ENCODE results near the gene SCGB2B2. TPM values are rescaled to one million over a fixed set of nuclear protein-coding genes. Genes with fewer than 3 reads are reported as not detected.

SCGB2B2 gene
- total and polyA plus RNA-seq, 4 donors, result 0.21 to 1.1 (median 0.69) TPM

DNA sequence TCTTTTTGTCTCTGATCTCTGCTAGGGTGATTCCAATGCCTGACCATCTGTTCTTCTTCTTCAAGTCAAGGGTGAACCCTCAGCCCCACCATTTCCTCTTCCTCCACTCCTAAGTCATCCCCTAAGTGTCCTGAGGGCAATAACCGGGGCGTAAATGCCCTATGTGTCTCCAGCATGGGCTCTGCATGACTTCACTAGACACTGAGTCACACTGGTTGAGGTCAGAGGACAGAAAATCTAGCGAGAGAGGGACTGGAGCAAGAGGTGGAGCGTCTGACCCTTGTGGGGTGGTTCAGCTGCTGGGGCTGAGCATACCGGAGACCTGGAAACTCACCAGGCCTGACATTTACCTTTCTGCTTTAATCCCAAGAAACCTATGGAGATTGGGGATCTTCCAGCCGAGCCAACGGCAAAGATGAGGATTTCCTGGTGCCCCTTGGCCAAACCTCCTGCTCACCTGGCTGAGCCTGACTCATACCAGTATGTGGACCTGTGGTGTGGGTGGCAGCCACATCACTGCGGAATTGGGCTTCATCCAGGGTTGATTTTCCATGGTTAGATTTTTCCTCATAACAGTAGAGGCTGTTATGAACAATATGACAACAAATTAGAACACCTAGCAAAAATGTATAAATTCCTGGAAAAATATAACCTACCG, 26.9 kb downstream of the SCGB2B2 start:
- no peak for TF ChIP-seq CTCF (IDR thresholded peaks at IDR 0.05; ENCODE audit: control extremely low read depth, extremely low read depth)
- no peaks in the 10 kb centered on the region for H3K36me3 ChIP-seq (ENCODE audit: control insufficient read depth in 4 of 4, insufficient read depth in 4 of 4, low read length in 4 of 4)
- H3K27ac ChIP-seq (ENCODE audit: low read depth in 1 of 2, low read length in 1 of 2), result no peak overlapping the region
- WGBS, 2 donors, result 89 to 93% methylated on average over 9 of the region's 9 CpGs
- H3K9ac ChIP-seq (ENCODE audit: insufficient read depth in 1 of 2, low read length in 2 of 2), result no peak overlapping the region
- H3K9me3 ChIP-seq (ENCODE audit: control insufficient read depth in 4 of 4, insufficient read depth in 3 of 4, low read length in 3 of 4), result peaks cover 0 to 3% (median 0%) of the 10 kb centered on the region in 4 donors
- peaks cover 0 to 3% (median 0%) of the 10 kb centered on the region in 5 donors for H3K4me1 ChIP-seq (ENCODE audit: control insufficient read depth in 5 of 5, insufficient read depth in 5 of 5, low read length in 5 of 5)
- no peaks in the 10 kb centered on the region for H3K27me3 ChIP-seq (ENCODE audit: control insufficient read depth in 3 of 3, insufficient read depth in 3 of 3, low read length in 2 of 3)
- DNase-seq, result no peak
- no peak for ATAC-seq (ENCODE audit: insufficient read depth, low FRiP score)
- H3K4me3 ChIP-seq, result no peak overlapping the region

DNA sequence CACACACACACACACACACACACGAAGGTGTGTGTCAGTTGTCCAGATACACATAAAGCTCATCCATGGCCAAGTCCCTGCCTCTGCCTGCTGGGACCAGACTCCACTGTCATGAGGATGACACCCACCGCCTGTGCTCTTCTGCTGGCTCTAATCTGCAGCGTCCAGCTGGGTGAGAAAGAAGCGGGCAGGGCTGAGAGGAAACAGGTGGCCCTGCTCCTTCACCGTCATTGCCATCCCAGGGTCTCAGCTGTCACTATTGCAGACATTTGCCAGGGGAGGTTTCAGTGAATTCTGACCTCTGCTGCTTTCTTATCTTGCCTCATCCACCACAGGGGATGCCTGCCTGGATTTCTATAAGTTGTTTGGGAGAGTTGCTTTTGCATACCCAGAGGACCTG, 31.4 kb downstream of the SCGB2B2 start:
- H3K27me3 ChIP-seq (ENCODE audit: control insufficient read depth in 3 of 3, insufficient read depth in 3 of 3, low read length in 2 of 3), result no peaks in the 10 kb centered on the region
- 60 to 65% methylated on average over 5 of the region's 5 CpGs for WGBS, 2 donors
- ATAC-seq (ENCODE audit: insufficient read depth, low FRiP score) (no peak), DNase-seq (no peak)
- H3K4me3 ChIP-seq, result no peak overlapping the region
- no peaks in the 10 kb centered on the region for H3K36me3 ChIP-seq (ENCODE audit: control insufficient read depth in 4 of 4, insufficient read depth in 4 of 4, low read length in 4 of 4)
- H3K4me1 ChIP-seq (ENCODE audit: control insufficient read depth in 5 of 5, insufficient read depth in 5 of 5, low read length in 5 of 5), result no peaks in the 10 kb centered on the region
- TF ChIP-seq CTCF (IDR thresholded peaks at IDR 0.05; ENCODE audit: control extremely low read depth, extremely low read depth), result no peak
- no peak overlapping the region for H3K27ac ChIP-seq (ENCODE audit: low read depth in 1 of 2, low read length in 1 of 2)
- H3K9ac ChIP-seq (ENCODE audit: insufficient read depth in 1 of 2, low read length in 2 of 2), result no peak overlapping the region
- no peaks in the 10 kb centered on the region for H3K9me3 ChIP-seq (ENCODE audit: control insufficient read depth in 4 of 4, insufficient read depth in 3 of 4, low read length in 3 of 4)

DNA sequence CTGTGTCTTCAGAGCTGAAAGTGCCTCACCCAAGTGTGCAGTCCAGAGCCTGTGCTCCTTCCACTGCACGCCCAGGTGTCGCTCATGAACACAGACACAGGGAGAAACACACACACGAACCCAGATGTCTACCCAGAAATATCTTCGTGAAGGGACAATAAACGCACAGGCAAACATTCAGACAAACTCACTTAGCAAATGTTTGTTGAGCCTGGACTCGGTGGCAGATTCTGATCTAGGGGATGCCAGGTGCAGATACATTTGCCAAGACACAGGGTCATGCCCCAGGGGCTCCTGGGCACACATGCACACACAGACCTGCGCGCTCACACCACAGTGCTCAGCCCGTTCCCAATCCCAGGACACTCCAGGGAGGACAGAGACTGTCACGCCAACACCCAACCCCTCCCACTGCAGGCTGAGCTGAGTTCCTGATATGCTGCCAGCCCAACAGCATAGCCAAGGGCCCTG, 31.9 kb downstream of the SCGB2B2 start:
- ATAC-seq (ENCODE audit: insufficient read depth, low FRiP score) (no peak), DNase-seq (no peak)
- no peak for TF ChIP-seq CTCF (IDR thresholded peaks at IDR 0.05; ENCODE audit: control extremely low read depth, extremely low read depth)
- H3K27ac ChIP-seq (ENCODE audit: low read depth in 1 of 2, low read length in 1 of 2), result no peak overlapping the region
- WGBS, 2 donors, result 78 to 88% methylated on average over 10 of the region's 10 CpGs
- no peaks in the 10 kb centered on the region for H3K36me3 ChIP-seq (ENCODE audit: control insufficient read depth in 4 of 4, insufficient read depth in 4 of 4, low read length in 4 of 4)
- no peaks in the 10 kb centered on the region for H3K9me3 ChIP-seq (ENCODE audit: control insufficient read depth in 4 of 4, insufficient read depth in 3 of 4, low read length in 3 of 4)
- no peaks in the 10 kb centered on the region for H3K27me3 ChIP-seq (ENCODE audit: control insufficient read depth in 3 of 3, insufficient read depth in 3 of 3, low read length in 2 of 3)
- H3K9ac ChIP-seq (ENCODE audit: insufficient read depth in 1 of 2, low read length in 2 of 2), result no peak overlapping the region
- H3K4me1 ChIP-seq (ENCODE audit: control insufficient read depth in 5 of 5, insufficient read depth in 5 of 5, low read length in 5 of 5), result no peaks in the 10 kb centered on the region
- H3K4me3 ChIP-seq, result no peak overlapping the region

GRCh38 chr19:34642241-34642640, 34.7 kb downstream of the SCGB2B2 start:
- H3K36me3 ChIP-seq (ENCODE audit: control insufficient read depth in 4 of 4, insufficient read depth in 4 of 4, low read length in 4 of 4), result no peaks in the 10 kb centered on the region
- TF ChIP-seq CTCF (IDR thresholded peaks at IDR 0.05; ENCODE audit: control extremely low read depth, extremely low read depth), result no peak
- H3K9ac ChIP-seq (ENCODE audit: insufficient read depth in 1 of 2, low read length in 2 of 2), result no peak overlapping the region
- H3K4me1 ChIP-seq (ENCODE audit: control insufficient read depth in 5 of 5, insufficient read depth in 5 of 5, low read length in 5 of 5), result no peaks in the 10 kb centered on the region
- no peak overlapping the region for H3K27ac ChIP-seq (ENCODE audit: low read depth in 1 of 2, low read length in 1 of 2)
- DNase-seq (no peak), ATAC-seq (ENCODE audit: insufficient read depth, low FRiP score) (no peak)
- WGBS, 2 donors, result 90 to 92% methylated on average over 4 of the region's 4 CpGs
- no peaks in the 10 kb centered on the region for H3K27me3 ChIP-seq (ENCODE audit: control insufficient read depth in 3 of 3, insufficient read depth in 3 of 3, low read length in 2 of 3)
- no peak overlapping the region for H3K4me3 ChIP-seq
- no peaks in the 10 kb centered on the region for H3K9me3 ChIP-seq (ENCODE audit: control insufficient read depth in 4 of 4, insufficient read depth in 3 of 4, low read length in 3 of 4)
